Measurements from ENCODE around the gene USH2A.

DNA sequence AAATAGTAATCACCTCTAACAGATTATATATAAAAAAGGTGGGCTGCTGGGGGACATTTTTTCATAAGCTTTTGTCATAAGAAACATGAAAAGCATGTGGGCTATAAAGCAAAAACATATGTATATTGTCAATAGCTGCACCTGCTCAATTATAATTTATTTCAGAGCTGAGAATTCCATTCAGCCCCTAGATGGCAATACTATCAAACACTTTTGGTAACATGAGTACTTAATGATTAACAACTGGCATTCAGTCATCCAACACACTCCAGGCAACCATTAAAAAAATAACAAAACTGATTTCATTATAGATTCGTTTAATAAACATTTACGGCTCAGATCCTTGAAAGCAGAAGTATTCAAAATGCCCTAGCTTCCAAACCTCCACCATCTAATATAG lies 741.0 kb downstream of the USH2A start:
- TF ChIP-seq, protein P1, sequence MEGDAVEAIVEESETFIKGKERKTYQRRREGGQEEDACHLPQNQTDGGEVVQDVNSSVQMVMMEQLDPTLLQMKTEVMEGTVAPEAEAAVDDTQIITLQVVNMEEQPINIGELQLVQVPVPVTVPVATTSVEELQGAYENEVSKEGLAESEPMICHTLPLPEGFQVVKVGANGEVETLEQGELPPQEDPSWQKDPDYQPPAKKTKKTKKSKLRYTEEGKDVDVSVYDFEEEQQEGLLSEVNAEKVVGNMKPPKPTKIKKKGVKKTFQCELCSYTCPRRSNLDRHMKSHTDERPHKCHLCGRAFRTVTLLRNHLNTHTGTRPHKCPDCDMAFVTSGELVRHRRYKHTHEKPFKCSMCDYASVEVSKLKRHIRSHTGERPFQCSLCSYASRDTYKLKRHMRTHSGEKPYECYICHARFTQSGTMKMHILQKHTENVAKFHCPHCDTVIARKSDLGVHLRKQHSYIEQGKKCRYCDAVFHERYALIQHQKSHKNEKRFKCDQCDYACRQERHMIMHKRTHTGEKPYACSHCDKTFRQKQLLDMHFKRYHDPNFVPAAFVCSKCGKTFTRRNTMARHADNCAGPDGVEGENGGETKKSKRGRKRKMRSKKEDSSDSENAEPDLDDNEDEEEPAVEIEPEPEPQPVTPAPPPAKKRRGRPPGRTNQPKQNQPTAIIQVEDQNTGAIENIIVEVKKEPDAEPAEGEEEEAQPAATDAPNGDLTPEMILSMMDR (IDR thresholded peaks at IDR 0.05) = no peak
- TF ChIP-seq POLR2A (IDR thresholded peaks at IDR 0.05) (no peak), POLR2AphosphoS5 (IDR thresholded peaks at IDR 0.05) (no peak)

All from breast epithelium (tissue), 3 donors.